ENCODE data around the gene ARHGEF37. TPM values are rescaled to one million over a fixed set of nuclear protein-coding genes. Genes with fewer than 3 reads are reported as not detected.

ARHGEF37 gene
- total and polyA plus RNA-seq, 4 donors = 2.2 to 9.1 (median 3.7) TPM

DNA sequence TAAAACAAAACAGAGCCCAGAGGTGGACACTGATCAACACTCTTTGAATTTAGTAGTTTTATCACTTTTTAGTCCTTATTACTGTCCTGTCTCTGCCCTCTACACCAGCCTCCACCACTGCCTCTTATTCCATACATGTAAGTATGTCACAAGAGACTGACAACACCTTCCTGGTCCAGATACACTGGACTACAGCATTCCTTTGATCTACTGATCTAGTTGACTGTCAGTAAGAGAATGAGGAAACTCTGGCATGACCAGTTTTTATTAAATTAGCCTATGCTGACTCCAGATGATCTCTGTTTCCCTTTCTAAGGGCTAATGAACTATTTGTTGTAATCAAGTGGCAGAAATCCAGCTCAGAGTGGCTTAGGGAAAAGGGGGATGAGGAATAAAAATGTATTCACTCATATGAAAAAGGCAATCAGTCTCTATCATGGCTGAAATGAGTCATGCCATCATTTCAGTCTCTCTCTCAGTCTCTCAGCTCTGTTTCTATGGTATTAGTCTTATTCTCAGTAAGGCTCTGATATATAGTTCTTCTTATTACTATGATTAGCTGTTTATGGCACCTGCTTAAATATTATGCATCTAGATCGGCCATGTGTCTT, 5.5 kb downstream of the ARHGEF37 start:
- Histone ChIP-seq H3K27me3 (ENCODE audit: control insufficient read depth in 3 of 3, insufficient read depth in 3 of 3, low read length in 2 of 3) (no peaks in the 10 kb centered on the region), H3K9me3 (ENCODE audit: control insufficient read depth in 4 of 4, insufficient read depth in 3 of 4, low read length in 3 of 4) (no peaks in the 10 kb centered on the region), H3K36me3 (ENCODE audit: control insufficient read depth in 4 of 4, insufficient read depth in 4 of 4, low read length in 4 of 4) (peaks cover 0 to 1% (median 0%) of the 10 kb centered on the region in 4 donors), H3K4me3 (no peak overlapping the region), H3K27ac (ENCODE audit: low read depth in 1 of 2, low read length in 1 of 2) (no peak overlapping the region), H3K9ac (ENCODE audit: insufficient read depth in 1 of 2, low read length in 2 of 2) (no peak overlapping the region), H3K4me1 (ENCODE audit: control insufficient read depth in 5 of 5, insufficient read depth in 5 of 5, low read length in 5 of 5) (peaks cover 0 to 28% (median 14%) of the 10 kb centered on the region in 5 donors)
- ATAC-seq (ENCODE audit: insufficient read depth, low FRiP score) (no peak), DNase-seq (no peak)
- 72 to 91% methylated on average over 1 of the region's 1 CpG for WGBS, 2 donors
- TF ChIP-seq, protein P1, sequence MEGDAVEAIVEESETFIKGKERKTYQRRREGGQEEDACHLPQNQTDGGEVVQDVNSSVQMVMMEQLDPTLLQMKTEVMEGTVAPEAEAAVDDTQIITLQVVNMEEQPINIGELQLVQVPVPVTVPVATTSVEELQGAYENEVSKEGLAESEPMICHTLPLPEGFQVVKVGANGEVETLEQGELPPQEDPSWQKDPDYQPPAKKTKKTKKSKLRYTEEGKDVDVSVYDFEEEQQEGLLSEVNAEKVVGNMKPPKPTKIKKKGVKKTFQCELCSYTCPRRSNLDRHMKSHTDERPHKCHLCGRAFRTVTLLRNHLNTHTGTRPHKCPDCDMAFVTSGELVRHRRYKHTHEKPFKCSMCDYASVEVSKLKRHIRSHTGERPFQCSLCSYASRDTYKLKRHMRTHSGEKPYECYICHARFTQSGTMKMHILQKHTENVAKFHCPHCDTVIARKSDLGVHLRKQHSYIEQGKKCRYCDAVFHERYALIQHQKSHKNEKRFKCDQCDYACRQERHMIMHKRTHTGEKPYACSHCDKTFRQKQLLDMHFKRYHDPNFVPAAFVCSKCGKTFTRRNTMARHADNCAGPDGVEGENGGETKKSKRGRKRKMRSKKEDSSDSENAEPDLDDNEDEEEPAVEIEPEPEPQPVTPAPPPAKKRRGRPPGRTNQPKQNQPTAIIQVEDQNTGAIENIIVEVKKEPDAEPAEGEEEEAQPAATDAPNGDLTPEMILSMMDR (IDR thresholded peaks at IDR 0.05; ENCODE audit: control extremely low read depth, extremely low read depth) = no peak

DNA sequence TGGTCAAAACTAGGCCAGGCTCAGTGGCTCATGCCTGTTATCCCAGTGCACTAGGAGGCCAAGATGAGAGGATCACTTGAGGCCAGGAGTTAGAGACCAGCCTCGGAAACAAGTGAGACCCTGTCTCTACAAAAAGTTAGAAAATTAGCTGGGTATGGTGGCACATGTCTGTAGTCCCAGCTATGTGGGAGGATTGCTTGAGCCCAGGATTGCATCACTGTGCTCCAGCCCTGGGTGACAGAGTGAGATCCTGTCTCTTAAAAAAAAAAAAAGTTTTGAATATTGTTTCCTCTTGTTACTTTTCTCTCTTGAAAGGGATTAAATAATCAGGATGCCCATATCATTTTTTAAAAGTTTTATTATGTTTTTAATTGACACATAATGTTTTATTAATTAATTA, 7.6 kb downstream of the ARHGEF37 start:
- no peak for DNase-seq
- Histone ChIP-seq H3K9ac (ENCODE audit: insufficient read depth in 1 of 2, low read length in 2 of 2) (no peak overlapping the region), H3K4me1 (ENCODE audit: control insufficient read depth in 5 of 5, insufficient read depth in 5 of 5, low read length in 5 of 5) (peaks cover 0 to 10% (median 7%) of the 10 kb centered on the region in 5 donors), H3K36me3 (ENCODE audit: control insufficient read depth in 4 of 4, insufficient read depth in 4 of 4, low read length in 4 of 4) (peaks cover 0 to 1% (median 0%) of the 10 kb centered on the region in 4 donors), H3K4me3 (no peak overlapping the region), H3K27me3 (ENCODE audit: control insufficient read depth in 3 of 3, insufficient read depth in 3 of 3, low read length in 2 of 3) (no peaks in the 10 kb centered on the region), H3K27ac (ENCODE audit: low read depth in 1 of 2, low read length in 1 of 2) (no peak overlapping the region), H3K9me3 (ENCODE audit: control insufficient read depth in 4 of 4, insufficient read depth in 3 of 4, low read length in 3 of 4) (no peaks in the 10 kb centered on the region)
- 94 to 100% methylated on average over 1 of the region's 1 CpG for WGBS, 2 donors
- ATAC-seq (ENCODE audit: insufficient read depth, low FRiP score) = no peak
- TF ChIP-seq, protein P1 (IDR thresholded peaks at IDR 0.05; ENCODE audit: control extremely low read depth, extremely low read depth) = no peak

DNA sequence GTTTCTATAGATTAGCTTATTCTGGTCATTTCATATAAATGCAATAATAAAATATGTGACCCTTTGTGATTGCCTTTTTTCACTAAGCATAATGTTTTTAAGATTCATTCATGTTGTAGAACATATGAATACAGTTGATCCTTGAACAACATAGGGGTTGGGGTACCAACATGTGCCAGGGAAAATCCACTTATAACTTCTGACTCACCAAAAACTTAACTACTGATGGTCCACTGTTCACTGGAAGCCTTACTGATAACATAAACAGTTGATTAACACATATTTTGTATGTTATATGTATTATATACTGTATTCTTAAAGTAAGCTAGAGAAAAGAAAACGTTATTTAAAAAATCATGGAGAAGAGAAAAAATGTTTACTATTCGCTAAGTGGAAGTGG, 12.1 kb downstream of the ARHGEF37 start:
- TF ChIP-seq, protein P1 (IDR thresholded peaks at IDR 0.05; ENCODE audit: control extremely low read depth, extremely low read depth) = no peak
- peaks cover 0 to 5% (median 0%) of the 10 kb centered on the region in 5 donors for H3K4me1 ChIP-seq (ENCODE audit: control insufficient read depth in 5 of 5, insufficient read depth in 5 of 5, low read length in 5 of 5)

More for the DNA sequence above, 12.1 kb downstream of the ARHGEF37 start:
- Histone ChIP-seq H3K9me3 (ENCODE audit: control insufficient read depth in 4 of 4, insufficient read depth in 3 of 4, low read length in 3 of 4) (no peaks in the 10 kb centered on the region), H3K27ac (ENCODE audit: low read depth in 1 of 2, low read length in 1 of 2) (no peak overlapping the region), H3K27me3 (ENCODE audit: control insufficient read depth in 3 of 3, insufficient read depth in 3 of 3, low read length in 2 of 3) (no peaks in the 10 kb centered on the region), H3K9ac (ENCODE audit: insufficient read depth in 1 of 2, low read length in 2 of 2) (no peak overlapping the region), H3K36me3 (ENCODE audit: control insufficient read depth in 4 of 4, insufficient read depth in 4 of 4, low read length in 4 of 4) (peaks cover 0 to 4% (median 0%) of the 10 kb centered on the region in 4 donors), H3K4me3 (no peak overlapping the region)
- WGBS, 2 donors = 88 to 89% methylated on average over 2 of the region's 2 CpGs
- ATAC-seq (ENCODE audit: insufficient read depth, low FRiP score) = no peak
- DNase-seq = no peak
